Measurements from ENCODE around the gene BBS1.
A peak's percentile ranks its signal among the peaks of the same experiment; 100 is the strongest.
"Not testable (repeated sequence)": the region's sequence is repeated elsewhere in the genome, so short reads cannot be mapped to it uniquely, and the experiment has no call there.

BBS1 gene

DNA sequence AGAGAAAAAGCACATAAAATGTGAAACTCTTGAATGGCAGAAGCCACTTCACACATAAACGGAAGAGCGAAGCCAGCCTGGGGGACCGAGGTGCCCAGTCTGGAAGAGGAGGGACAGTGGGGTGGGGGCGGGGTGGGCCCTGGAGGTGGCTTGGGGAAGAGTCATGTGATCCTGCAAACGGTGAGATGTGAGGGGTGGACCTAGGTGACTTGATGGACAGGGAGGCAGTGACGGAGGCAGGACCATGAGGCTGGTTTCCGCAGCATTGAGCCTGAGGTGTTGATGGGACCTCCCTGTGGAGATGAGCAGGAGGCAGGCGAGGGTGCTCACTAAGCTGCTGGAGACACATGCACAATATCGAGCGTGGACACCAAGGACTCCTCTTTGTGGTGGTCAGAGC is 18.6 kb downstream of the BBS1 start:
- no peak for DNase-seq

DNA sequence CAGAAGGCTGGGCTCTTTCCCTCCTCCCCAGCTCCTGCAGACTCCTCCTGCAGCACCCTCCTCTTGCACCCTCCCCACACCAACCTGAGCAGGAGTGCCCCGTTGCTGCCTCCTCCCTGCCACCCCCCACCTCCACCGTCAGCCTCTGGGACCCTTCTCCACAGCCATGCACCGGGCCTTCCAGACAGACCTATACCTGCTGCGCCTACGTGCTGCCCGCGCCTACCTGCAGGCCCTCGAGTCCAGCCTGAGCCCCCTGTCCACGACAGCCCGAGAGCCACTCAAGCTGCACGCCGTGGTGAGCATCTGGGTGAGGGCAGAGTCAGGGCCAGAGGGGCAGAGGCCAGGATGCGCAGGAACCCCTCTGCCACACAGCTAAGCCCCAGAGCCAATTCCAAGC is 19.2 kb downstream of the BBS1 start:
- DNase-seq: no peak

- DNase-seq: no peak
Observed at GRCh38 chr11:66530927-66531709, 20.7 kb downstream of the BBS1 start.

DNA sequence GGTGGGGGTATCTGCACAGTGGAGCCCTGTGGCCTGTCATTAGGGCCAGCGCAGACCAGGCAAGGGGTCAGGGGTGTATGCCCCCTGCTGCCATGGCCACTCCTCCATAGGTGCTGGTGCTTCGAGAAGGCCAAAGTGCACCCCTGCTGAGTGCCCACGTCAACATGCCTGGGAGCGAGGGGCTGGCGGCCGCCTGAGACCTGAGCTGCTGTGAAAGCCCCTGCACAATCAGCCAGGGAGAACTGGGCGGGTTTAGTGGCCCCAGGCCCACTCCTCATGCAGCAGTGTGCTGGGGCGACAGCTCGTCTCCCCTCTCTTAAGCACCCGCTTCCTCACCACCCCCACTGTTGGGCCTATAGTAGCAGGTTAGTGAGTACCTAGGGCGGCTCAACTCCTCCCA is 21.4 kb downstream of the BBS1 start:
- DNase-seq: no peak

DNA sequence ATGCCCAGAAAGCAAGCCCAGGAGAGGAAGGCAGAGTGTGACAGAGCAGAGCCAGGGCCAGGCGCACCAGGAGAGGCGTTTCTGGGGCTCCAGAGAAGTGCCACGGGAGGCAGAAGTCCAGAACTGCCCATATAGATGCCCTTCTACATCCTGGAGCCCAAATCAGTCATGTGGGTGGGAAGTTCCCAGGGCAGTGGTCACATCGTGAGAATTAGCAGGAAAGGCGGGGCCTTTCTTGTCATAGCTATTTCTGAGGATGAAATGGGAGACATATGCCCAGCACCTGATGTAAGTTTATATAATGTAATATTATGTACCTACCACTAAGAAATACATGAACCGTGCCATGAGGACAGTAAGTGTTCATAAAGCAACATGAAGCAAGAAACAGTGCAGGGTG is 22.3 kb downstream of the BBS1 start:
- no peak for DNase-seq

- DNase-seq: no peak
Observed at GRCh38 chr11:66539170-66539869, 28.9 kb downstream of the BBS1 start.

- no peak for DNase-seq
Observed at GRCh38 chr11:66539870-66540213, 29.4 kb downstream of the BBS1 start.

GRCh38 chr11:66540598-66540997 is 30.2 kb downstream of the BBS1 start:
- not testable (repeated sequence) for DNase-seq

DNA sequence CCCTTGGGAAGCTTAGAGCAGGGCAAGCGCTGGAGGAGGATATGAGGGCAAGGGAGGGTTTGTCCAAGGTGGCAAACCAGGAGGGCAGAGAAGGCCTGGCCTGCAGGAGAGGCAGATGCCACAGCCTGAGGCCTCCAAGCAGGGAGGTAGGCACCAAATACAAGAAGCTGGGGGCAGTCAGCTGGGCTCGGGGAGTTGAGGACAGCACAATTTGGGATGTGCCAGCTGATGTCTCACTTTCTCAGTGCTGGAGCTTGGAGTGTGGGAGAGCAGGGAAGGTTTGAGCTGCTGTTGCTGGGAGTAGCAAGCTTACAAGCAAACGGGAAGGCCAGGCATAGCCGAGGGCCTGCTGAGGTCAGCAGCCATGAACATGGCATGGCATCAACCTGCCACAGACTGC is 31.5 kb downstream of the BBS1 start:
- DNase-seq: no peak

DNA sequence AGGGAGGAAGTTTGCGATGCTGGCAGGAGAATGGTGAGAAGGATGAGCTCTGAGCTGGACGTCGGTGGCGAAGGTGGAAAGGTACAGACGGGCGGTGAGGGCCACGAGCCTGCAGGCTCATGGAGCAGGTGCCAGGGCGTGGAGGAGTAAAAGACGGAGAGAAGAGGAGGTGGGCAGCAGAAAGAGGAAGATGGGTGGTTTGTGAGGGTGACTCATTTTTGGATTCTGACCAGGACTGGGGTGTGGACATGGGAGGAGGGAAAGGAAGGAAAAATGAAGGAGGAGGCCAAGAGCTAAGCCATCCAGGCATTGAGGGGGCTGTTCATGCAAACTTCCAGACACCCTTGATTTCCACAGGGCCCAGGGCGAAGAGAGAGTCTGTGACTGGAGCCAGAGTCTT is 31.9 kb downstream of the BBS1 start:
- DNase-seq: no peak

- peak; percentile 43 to 74 for DNase-seq
Observed at GRCh38 chr11:66543263-66544107, 33.0 kb downstream of the BBS1 start.

DNA sequence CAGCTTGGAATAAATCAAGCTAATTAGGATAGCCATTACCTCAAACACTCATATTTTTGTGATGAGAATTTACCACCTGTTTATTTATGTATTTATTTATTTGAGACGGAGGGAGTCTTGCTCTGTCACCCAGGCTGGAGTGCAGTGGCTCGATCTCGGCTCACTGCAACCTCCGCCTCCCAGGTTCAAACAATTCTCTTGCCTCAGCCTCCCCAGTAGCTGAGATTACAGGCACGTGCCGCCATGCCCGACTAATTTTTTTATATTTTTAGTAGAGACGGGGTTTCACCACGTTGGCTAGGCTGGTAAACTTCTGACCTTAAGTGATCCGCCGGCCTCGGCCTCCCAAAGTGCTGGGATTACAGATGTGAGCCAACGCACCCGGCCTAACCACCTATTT is 34.5 kb downstream of the BBS1 start:
- not testable (repeated sequence) for DNase-seq

DNA sequence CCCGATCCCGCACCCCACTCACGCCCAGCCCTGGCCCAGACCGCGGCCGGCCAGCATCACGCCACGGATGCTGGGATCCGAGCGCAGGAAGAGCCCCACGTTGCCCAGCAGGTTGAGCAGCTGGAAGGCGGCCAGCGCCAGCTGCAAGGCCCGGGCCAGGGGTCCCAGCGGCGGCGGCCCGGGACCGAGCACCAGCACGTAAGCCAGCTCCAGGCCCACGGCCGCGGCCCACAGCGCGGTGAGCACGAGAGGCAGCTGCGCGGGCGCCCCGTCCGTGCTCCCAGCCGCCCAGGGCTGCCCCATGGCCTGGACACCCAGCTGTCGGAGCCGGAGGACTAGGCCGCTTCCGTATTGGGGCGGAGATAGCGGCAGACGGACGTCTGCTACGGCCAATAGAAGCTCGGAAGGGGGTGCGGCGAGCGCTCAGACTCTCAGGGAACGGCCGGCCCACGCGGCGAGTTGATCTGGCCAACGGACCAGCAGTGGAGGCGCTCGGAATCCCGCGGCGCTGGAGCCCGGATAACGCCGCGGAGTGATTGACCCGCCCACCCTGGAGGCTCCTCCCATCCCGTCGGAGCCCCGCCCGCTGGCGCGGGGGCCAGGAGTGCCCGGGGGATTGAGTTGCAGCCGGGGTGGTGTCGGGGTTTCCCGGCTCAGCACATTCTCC is 35.4 kb downstream of the BBS1 start, which contains the start of gene ZDHHC24:
Gene ZDHHC24 (minus strand): TSS at position 348 of the 667 bp plus-strand sequence. CDS start 45 bp downstream, at position 303.
- DNase-seq: peak; percentile 90 to 94

- DNase-seq: no peak
Observed at GRCh38 chr11:66546368-66546965, 36.0 kb downstream of the BBS1 start, which contains the start of gene ACTN3. ACTN3 (plus strand) TSS chr11:66546903; CDS start chr11:66546938, 35 bp downstream.

GRCh38 chr11:66546966-66547661 is 36.7 kb downstream of the BBS1 start:
- DNase-seq: no peak

DNA sequence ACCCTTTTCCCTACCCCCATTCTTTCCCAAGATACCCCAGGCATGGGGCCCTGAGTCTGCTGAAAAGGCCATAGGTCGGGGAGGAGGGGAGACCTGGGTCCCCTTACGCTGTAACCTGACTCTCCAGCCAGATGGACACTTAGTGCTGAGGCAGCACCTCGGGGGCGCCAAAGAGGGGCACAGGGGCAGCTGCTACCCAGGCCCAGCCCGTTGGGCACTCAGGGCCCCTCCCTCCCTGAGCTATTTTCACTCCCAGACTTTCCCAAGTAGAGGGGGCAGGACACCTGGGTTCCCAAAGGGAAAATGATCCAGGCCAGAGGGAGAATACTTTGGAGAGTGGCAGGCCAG is 37.2 kb downstream of the BBS1 start:
- DNase-seq: no peak

DNA sequence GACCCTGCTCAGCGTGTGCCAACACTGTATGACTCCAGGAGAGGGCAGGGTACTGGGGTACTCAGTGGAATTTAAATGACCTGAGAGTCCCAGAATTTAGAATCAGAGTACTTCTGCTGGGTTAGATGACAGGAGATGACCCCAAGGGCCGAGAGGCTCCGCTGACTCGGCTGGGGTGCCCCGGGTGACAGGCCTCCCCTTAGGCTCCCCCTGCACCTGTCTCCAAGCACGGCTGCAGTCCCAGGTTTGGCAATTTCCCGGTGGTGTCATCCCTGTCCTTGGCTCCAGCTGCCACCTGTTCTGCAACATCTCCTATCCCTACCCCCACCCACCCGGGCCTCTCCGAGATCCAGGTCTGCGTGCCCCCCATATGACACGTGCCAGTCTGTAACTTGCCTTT is 37.6 kb downstream of the BBS1 start:
- DNase-seq: no peak

DNA sequence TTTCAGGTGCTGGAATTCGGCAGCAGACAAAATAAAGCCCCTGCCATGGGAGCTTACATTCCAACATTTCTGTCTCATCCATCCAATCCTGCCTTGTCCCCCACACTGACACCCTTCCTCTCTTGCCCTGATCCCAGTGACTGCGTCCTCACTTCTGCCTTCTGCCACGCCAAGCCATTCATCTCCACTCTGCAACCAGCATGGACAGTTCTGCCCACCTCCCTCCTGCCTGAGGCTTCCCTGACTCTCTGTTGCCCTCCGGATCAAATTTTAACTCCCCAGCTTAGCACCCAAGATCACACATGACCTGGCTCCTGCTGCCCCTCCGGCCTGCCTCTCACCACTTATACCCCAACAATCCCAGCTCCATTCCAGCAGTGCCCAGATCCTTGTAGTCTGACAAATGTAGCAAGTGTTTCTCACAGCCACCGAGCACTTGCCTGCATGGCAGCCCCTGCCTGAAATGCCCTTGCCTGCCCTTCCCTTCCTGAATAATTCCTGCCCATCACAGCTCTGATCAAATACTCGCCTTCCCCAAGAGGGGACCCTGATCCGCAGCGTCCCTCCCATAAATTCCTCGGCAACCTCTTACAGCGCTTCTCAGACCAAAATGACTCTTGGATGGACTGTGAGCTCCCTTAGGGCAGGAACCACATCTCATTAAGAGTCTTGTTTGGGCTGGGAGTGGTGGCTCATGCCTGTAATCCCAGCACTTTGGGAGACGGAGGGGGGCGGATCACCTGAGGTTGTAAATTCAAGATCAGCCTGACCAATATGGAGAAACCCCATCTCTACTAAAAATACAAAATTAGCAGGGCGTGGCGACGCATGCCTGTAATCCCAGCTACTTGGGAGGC is 38.6 kb downstream of the BBS1 start:
- DNase-seq: no peak

DNA sequence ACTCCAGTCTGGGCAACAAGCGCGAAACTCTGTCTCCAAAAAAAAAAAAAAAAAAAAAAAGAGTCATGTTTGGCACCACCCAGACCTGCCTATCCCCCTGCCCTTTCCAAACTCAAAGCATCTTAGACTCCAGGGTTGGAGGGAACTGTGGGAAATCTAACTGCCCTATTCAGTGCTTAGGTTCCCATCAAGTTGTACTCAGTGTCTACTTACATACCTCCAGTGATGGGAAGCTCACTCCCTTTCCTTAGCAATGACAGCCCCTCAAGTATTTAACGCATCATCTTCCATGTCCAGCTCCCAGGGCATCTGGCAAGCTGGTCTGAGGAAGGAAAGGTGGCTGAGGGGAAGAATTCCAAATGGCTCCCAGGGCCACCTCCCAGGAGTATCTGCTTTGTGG is 39.3 kb downstream of the BBS1 start:
- no peak for DNase-seq

DNA sequence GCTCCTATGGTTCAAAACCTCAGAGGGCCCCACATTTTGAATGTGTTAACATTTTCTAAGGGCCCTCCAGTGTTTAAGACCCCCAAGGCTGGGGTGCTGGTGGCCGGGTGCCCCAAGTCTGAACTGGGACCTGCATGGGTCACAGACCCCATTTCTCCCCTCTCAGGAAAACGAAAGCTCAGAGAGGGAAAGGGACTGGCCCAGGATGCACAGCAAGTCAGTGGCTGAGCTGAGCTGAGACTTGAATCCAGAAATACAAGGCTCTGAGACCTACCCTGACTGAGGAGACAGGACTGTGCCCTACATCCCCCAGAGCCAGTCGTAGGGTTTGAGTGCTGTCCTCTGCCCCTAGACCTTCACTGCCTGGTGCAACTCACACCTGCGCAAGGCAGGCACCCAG is 40.5 kb downstream of the BBS1 start:
- DNase-seq: no peak

GRCh38 chr11:66554602-66555001 is 44.2 kb downstream of the BBS1 start:
- no peak for DNase-seq
